ENCODE data around the gene ABHD12.

The ABHD12 gene

GRCh38 chr20:25271486-25272222, 119.0 kb downstream of the ABHD12 start:
- Histone ChIP-seq H3K79me2 (ENCODE audit: insufficient read depth, low read length) (0 out of 2 replicates have a peak, but pooled peaks cover 1% of the 10 kb centered on the region), H4K20me1 (ENCODE audit: insufficient read depth, low read length) (peaks cover 10% of the 10 kb centered on the region), H3K9ac (ENCODE audit: low read depth, low read length) (no peak overlapping the region), H3K36me3 (ENCODE audit: insufficient read depth, low read length) (peaks cover 78% of the 10 kb centered on the region), H2AFZ (ENCODE audit: low read depth, low read length) (no peak overlapping the region), H3K9me3 (ENCODE audit: insufficient read depth, low read length, severe bottlenecking) (no peaks in the 10 kb centered on the region), H3K4me1 (ENCODE audit: insufficient read depth, low read length) (no peaks in the 10 kb centered on the region), H3K27ac (ENCODE audit: low read length) (no peak overlapping the region), H3K4me3 (ENCODE audit: low read depth in 1 of 2, low read length in 2 of 2) (no peak overlapping the region), H3K27me3 (ENCODE audit: insufficient read depth, low read length, poor library complexity) (no peaks in the 10 kb centered on the region), H3K4me2 (ENCODE audit: insufficient read depth, low read length) (no peak overlapping the region)
- TF ChIP-seq, protein P1, sequence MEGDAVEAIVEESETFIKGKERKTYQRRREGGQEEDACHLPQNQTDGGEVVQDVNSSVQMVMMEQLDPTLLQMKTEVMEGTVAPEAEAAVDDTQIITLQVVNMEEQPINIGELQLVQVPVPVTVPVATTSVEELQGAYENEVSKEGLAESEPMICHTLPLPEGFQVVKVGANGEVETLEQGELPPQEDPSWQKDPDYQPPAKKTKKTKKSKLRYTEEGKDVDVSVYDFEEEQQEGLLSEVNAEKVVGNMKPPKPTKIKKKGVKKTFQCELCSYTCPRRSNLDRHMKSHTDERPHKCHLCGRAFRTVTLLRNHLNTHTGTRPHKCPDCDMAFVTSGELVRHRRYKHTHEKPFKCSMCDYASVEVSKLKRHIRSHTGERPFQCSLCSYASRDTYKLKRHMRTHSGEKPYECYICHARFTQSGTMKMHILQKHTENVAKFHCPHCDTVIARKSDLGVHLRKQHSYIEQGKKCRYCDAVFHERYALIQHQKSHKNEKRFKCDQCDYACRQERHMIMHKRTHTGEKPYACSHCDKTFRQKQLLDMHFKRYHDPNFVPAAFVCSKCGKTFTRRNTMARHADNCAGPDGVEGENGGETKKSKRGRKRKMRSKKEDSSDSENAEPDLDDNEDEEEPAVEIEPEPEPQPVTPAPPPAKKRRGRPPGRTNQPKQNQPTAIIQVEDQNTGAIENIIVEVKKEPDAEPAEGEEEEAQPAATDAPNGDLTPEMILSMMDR (IDR thresholded peaks at IDR 0.05; ENCODE audit: borderline replicate concordance, extremely low read depth, low read length, poor library complexity, severe bottlenecking), result no peak
- TF ChIP-seq EZH2 (IDR thresholded peaks at IDR 0.05; ENCODE audit: borderline replicate concordance, low read depth, low read length, severe bottlenecking), result no peak
- no peak for ATAC-seq (ENCODE audit: insufficient read depth, low read depth)
- DNase-seq, result no peak

DNA sequence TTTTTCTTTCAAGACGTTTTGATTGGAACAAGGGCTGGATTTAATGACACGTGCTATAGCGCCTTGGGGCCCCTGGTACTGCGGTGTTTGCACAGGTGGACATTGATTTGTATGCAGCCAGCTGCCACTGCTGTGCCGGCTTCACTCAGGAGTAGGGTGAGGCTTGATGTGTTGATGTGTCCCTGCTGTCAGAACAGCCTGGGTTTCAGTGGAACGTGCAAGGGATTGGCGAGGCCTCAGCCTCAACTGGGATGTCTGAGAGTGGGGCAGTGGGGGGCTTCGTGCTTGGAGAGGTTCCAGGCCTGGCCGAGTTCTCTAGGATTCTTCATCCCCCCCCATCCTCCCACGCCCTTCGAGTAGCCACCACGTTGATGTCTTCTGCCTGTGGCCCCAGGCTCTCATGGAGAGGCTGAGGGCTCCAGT, 119.8 kb downstream of the ABHD12 start:
- Histone ChIP-seq H2AFZ (ENCODE audit: low read depth, low read length) (no peak overlapping the region), H3K9ac (ENCODE audit: low read depth, low read length) (no peak overlapping the region), H3K27ac (ENCODE audit: low read length) (no peak overlapping the region), H3K4me2 (ENCODE audit: insufficient read depth, low read length) (no peak overlapping the region), H3K79me2 (ENCODE audit: insufficient read depth, low read length) (0 out of 2 replicates have a peak, but pooled peaks cover 1% of the 10 kb centered on the region), H3K9me3 (ENCODE audit: insufficient read depth, low read length, severe bottlenecking) (no peaks in the 10 kb centered on the region), H3K36me3 (ENCODE audit: insufficient read depth, low read length) (peaks cover 70% of the 10 kb centered on the region), H3K4me3 (ENCODE audit: low read depth in 1 of 2, low read length in 2 of 2) (no peak overlapping the region), H3K27me3 (ENCODE audit: insufficient read depth, low read length, poor library complexity) (no peaks in the 10 kb centered on the region), H4K20me1 (ENCODE audit: insufficient read depth, low read length) (peaks cover 10% of the 10 kb centered on the region), H3K4me1 (ENCODE audit: insufficient read depth, low read length) (no peaks in the 10 kb centered on the region)
- DNase-seq, result no peak
- no peak for TF ChIP-seq EZH2 (IDR thresholded peaks at IDR 0.05; ENCODE audit: borderline replicate concordance, low read depth, low read length, severe bottlenecking)
- TF ChIP-seq, protein P1 (IDR thresholded peaks at IDR 0.05; ENCODE audit: borderline replicate concordance, extremely low read depth, low read length, poor library complexity, severe bottlenecking), result no peak
- ATAC-seq (ENCODE audit: insufficient read depth, low read depth), result no peak

- Histone ChIP-seq H3K79me2 (ENCODE audit: insufficient read depth, low read length) (0 out of 2 replicates have a peak, but pooled peaks cover 3% of the 10 kb centered on the region), H3K27me3 (ENCODE audit: insufficient read depth, low read length, poor library complexity) (no peaks in the 10 kb centered on the region), H3K4me2 (ENCODE audit: insufficient read depth, low read length) (no peak overlapping the region), H4K20me1 (ENCODE audit: insufficient read depth, low read length) (peaks cover 5% of the 10 kb centered on the region), H3K36me3 (ENCODE audit: insufficient read depth, low read length) (peaks cover 60% of the 10 kb centered on the region), H3K9me3 (ENCODE audit: insufficient read depth, low read length, severe bottlenecking) (no peaks in the 10 kb centered on the region), H3K4me1 (ENCODE audit: insufficient read depth, low read length) (no peaks in the 10 kb centered on the region), H2AFZ (ENCODE audit: low read depth, low read length) (no peak overlapping the region), H3K4me3 (ENCODE audit: low read depth in 1 of 2, low read length in 2 of 2) (no peak overlapping the region), H3K9ac (ENCODE audit: low read depth, low read length) (no peak overlapping the region), H3K27ac (ENCODE audit: low read length) (no peak overlapping the region)
- ATAC-seq (ENCODE audit: insufficient read depth, low read depth) (no peak), DNase-seq (no peak)
- TF ChIP-seq EZH2 (IDR thresholded peaks at IDR 0.05; ENCODE audit: borderline replicate concordance, low read depth, low read length, severe bottlenecking), result no peak
- TF ChIP-seq, protein P1 (IDR thresholded peaks at IDR 0.05; ENCODE audit: borderline replicate concordance, extremely low read depth, low read length, poor library complexity, severe bottlenecking), result no peak
Measured at GRCh38 chr20:25269833-25270170, 120.8 kb downstream of the ABHD12 start.

All from DND-41 (cell line).